ENCODE results near the gene CLCN1.

DNA sequence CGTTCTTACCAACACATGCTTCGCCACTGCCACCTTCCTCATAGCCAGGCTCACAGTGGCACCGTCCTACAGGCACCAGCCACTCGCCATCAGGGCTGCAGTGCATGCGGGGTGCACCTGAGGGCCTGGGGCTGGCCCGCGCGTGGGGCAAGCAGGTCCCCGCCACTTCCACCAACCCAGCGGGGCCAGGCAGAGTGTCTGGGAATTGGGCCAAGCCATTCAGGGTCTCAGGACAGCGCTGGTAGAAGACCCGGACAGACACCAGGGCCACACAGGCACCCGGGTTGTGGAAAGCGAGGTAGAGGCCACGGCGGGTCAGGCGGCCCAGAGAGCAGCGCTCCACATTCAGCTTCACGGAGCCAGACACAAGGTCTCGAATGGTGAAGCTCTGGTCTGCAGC is 83.7 kb downstream of the CLCN1 start:
- no peak for TF ChIP-seq EZH2phosphoT487 (IDR thresholded peaks at IDR 0.05; ENCODE audit: borderline replicate concordance, low read length)
- TF ChIP-seq, protein P1, sequence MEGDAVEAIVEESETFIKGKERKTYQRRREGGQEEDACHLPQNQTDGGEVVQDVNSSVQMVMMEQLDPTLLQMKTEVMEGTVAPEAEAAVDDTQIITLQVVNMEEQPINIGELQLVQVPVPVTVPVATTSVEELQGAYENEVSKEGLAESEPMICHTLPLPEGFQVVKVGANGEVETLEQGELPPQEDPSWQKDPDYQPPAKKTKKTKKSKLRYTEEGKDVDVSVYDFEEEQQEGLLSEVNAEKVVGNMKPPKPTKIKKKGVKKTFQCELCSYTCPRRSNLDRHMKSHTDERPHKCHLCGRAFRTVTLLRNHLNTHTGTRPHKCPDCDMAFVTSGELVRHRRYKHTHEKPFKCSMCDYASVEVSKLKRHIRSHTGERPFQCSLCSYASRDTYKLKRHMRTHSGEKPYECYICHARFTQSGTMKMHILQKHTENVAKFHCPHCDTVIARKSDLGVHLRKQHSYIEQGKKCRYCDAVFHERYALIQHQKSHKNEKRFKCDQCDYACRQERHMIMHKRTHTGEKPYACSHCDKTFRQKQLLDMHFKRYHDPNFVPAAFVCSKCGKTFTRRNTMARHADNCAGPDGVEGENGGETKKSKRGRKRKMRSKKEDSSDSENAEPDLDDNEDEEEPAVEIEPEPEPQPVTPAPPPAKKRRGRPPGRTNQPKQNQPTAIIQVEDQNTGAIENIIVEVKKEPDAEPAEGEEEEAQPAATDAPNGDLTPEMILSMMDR (conservative IDR thresholded peaks at IDR 0.05; ENCODE audit: low read depth, low read length) = no peak
